IPS-15b (cell line): ENCODE data around the gene PTPRA.

Experiments used
- H3K27me3 ChIP-seq: one replicate; pipeline ENCODE4 v1.6.1; 2013; ENCODE audit warnings: low read length; ENCODE audit not compliant: control insufficient read depth, insufficient read depth
- H3K36me3 ChIP-seq: one replicate; pipeline ENCODE4 v1.6.1; 2013; ENCODE audit warnings: low read length; ENCODE audit not compliant: control insufficient read depth, insufficient read depth
- H3K4me1 ChIP-seq: one replicate; pipeline ENCODE4 v1.6.1; 2013; ENCODE audit warnings: mild to moderate bottlenecking, low read length; ENCODE audit not compliant: control insufficient read depth, insufficient read depth
- H3K4me3 ChIP-seq: one replicate; pipeline ENCODE4 v1.5.1; 2013; ENCODE audit warnings: low read depth, low read length
- H3K9ac ChIP-seq: one replicate; pipeline ENCODE4 v1.6.1; 2013; ENCODE audit warnings: low read depth, mild to moderate bottlenecking, low read length
- H3K9me3 ChIP-seq: one replicate; pipeline ENCODE4 v1.6.1; 2013; ENCODE audit warnings: mild to moderate bottlenecking, low read length; ENCODE audit not compliant: control insufficient read depth, insufficient read depth

The PTPRA gene

GRCh38 chr20:2838847-2839671 is 34.2 kb upstream of the PTPRA start:
- Histone ChIP-seq H3K9me3 (no peaks in the 10 kb centered on the region), H3K9ac (no peak overlapping the region), H3K36me3 (peaks cover 6% of the 10 kb centered on the region), H3K27me3 (peaks cover 18% of the 10 kb centered on the region), H3K4me1 (no peaks in the 10 kb centered on the region), H3K4me3 (no peak overlapping the region)

DNA sequence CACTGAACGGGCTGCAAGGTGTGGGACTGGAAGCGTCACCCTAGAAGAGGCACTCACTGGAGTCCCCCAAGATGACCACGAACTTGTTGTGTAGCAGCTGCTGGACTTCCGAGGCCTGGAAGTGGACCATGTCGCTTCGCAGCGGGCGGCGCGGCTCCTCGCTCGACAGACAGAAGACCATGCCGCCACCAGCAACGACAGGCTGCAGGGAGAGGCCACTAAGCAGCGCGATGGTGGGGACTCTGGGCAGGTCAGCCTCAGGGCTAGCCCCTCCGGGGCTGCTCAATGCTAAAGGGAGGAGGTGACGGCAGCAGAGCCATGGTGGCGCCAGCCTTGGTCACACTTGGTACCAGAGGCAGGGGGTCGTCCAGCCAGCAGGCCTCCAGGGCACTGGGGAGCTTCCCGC is 33.5 kb upstream of the PTPRA start:
- Histone ChIP-seq H3K4me3 (peak overlapping the region; percentile 89), H3K27me3 (peaks cover 18% of the 10 kb centered on the region), H3K4me1 (no peaks in the 10 kb centered on the region), H3K9ac (no peak overlapping the region), H3K9me3 (no peaks in the 10 kb centered on the region), H3K36me3 (peaks cover 6% of the 10 kb centered on the region)

DNA sequence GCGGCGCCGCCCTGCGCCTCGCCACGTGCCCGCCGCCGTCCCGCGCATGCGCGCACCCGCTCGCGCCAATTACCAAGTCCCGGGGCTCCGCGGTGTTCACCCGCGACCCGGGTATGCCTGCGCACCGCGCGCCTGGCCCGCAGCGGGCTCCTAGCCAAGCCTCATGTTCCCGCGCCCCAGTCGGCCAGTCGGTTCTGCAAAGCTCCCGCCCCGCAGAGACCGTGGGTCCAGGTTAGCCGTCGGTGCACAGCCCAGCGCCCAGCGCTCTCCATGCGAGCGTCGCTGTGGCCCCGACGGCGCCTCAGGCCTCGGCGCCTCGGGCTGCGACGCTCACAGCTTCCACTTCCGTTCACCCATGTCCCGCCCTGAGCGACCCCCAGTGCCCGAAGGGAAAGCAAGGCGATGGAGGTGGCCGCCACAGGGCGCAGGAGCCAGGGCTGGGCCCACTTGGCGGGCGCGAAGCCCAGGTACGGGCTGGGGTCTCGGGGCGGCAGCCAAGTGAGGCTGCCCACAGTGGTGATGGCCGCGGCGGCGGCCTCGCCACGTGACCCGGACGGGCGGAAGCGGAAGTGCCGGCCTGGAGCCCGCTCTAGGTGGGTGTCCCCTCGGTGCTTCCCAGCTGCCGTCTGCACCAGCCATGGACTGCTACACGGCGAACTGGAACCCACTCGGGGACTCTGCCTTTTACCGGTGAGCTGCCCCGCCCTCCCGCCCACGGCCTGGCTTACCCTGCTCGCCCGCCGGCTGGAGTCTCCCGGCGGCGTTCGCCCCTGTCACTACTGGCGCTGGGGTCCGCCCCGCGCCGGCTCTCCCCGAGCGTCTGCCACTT is 32.9 kb upstream of the PTPRA start, which contains the start of the genes PCED1A and VPS16:
Gene PCED1A (minus strand): TSS at position 518 of the 829 bp plus-strand sequence. CDS start 743 bp downstream, outside the sequence.
Gene VPS16 (plus strand): TSS at position 608 of the 829 bp plus-strand sequence. CDS start 30 bp downstream, at position 638.
- Histone ChIP-seq H3K9me3 (no peaks in the 10 kb centered on the region), H3K4me3 (peak within 1 kb of the TSS; percentile 89), H3K27me3 (peaks cover 18% of the 10 kb centered on the region), H3K9ac (no peak within 1 kb of the TSS), H3K36me3 (peaks cover 6% of the 10 kb centered on the region), H3K4me1 (no peaks in the 10 kb centered on the region)

GRCh38 chr20:2840967-2841531 is 32.2 kb upstream of the PTPRA start:
- no peaks in the 10 kb centered on the region for H3K4me1 ChIP-seq
- H3K4me3 ChIP-seq, result peak overlapping the region; percentile 89
- H3K9ac ChIP-seq, result no peak overlapping the region
- peaks cover 6% of the 10 kb centered on the region for H3K36me3 ChIP-seq
- no peaks in the 10 kb centered on the region for H3K9me3 ChIP-seq
- H3K27me3 ChIP-seq, result peaks cover 18% of the 10 kb centered on the region

GRCh38 chr20:2845607-2846006 is 27.7 kb upstream of the PTPRA start:
- peaks cover 2% of the 10 kb centered on the region for H3K36me3 ChIP-seq
- no peak overlapping the region for H3K9ac ChIP-seq
- no peaks in the 10 kb centered on the region for H3K4me1 ChIP-seq
- H3K4me3 ChIP-seq, result no peak overlapping the region
- no peaks in the 10 kb centered on the region for H3K9me3 ChIP-seq
- no peaks in the 10 kb centered on the region for H3K27me3 ChIP-seq

GRCh38 chr20:2846698-2847097 is 26.6 kb upstream of the PTPRA start:
- no peaks in the 10 kb centered on the region for H3K4me1 ChIP-seq
- no peak overlapping the region for H3K4me3 ChIP-seq
- no peaks in the 10 kb centered on the region for H3K27me3 ChIP-seq
- H3K36me3 ChIP-seq, result no peaks in the 10 kb centered on the region
- no peaks in the 10 kb centered on the region for H3K9me3 ChIP-seq
- no peak overlapping the region for H3K9ac ChIP-seq

GRCh38 chr20:2847802-2848201 is 25.5 kb upstream of the PTPRA start:
- H3K27me3 ChIP-seq, result no peaks in the 10 kb centered on the region
- H3K4me3 ChIP-seq, result no peak overlapping the region
- H3K9ac ChIP-seq, result no peak overlapping the region
- no peaks in the 10 kb centered on the region for H3K4me1 ChIP-seq
- no peaks in the 10 kb centered on the region for H3K9me3 ChIP-seq
- no peaks in the 10 kb centered on the region for H3K36me3 ChIP-seq

GRCh38 chr20:2849529-2849928 is 23.8 kb upstream of the PTPRA start:
- no peaks in the 10 kb centered on the region for H3K27me3 ChIP-seq
- no peaks in the 10 kb centered on the region for H3K9me3 ChIP-seq
- no peaks in the 10 kb centered on the region for H3K36me3 ChIP-seq
- no peaks in the 10 kb centered on the region for H3K4me1 ChIP-seq
- H3K4me3 ChIP-seq, result no peak overlapping the region
- H3K9ac ChIP-seq, result no peak overlapping the region

GRCh38 chr20:2851086-2851485 is 22.2 kb upstream of the PTPRA start:
- no peaks in the 10 kb centered on the region for H3K9me3 ChIP-seq
- H3K4me1 ChIP-seq, result no peaks in the 10 kb centered on the region
- no peaks in the 10 kb centered on the region for H3K27me3 ChIP-seq
- H3K36me3 ChIP-seq, result no peaks in the 10 kb centered on the region
- H3K9ac ChIP-seq, result no peak overlapping the region
- no peak overlapping the region for H3K4me3 ChIP-seq

DNA sequence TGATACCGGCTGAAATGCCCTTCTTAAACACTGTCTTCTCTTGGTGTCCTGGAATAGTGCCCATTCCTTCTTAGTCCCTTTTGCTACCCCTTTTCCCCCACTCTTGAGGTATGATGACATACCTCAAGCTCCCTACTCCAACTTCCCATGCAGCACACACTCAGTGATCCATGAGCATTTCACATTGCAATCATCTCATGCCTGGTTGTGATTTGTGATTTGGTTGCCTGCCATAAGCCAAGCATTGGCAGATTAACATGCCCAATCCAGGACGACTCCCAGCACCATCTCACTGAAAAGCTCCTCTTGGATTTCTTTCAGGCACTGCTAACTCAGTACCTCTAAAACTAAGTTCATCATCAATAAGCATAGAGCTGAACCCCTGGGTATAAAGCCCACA is 14.7 kb upstream of the PTPRA start:
- no peaks in the 10 kb centered on the region for H3K27me3 ChIP-seq
- no peaks in the 10 kb centered on the region for H3K9me3 ChIP-seq
- H3K4me3 ChIP-seq, result no peak overlapping the region
- peaks cover 3% of the 10 kb centered on the region for H3K36me3 ChIP-seq
- H3K4me1 ChIP-seq, result no peaks in the 10 kb centered on the region
- no peak overlapping the region for H3K9ac ChIP-seq

- H3K9me3 ChIP-seq, result no peaks in the 10 kb centered on the region
- no peaks in the 10 kb centered on the region for H3K27me3 ChIP-seq
- H3K4me1 ChIP-seq, result no peaks in the 10 kb centered on the region
- peaks cover 6% of the 10 kb centered on the region for H3K36me3 ChIP-seq
- H3K4me3 ChIP-seq, result no peak overlapping the region
- H3K9ac ChIP-seq, result no peak overlapping the region
Observed at GRCh38 chr20:2859330-2860121, 13.8 kb upstream of the PTPRA start.
